Measurements from ENCODE around the gene GORASP1. TPM values are rescaled to one million over a fixed set of nuclear protein-coding genes. Genes with fewer than 3 reads are reported as not detected.
A peak's percentile ranks its signal among the peaks of the same experiment; 100 is the strongest.

The GORASP1 gene
- total RNA-seq, 2 experiments from 2014 or later, result 51.5 to 59.9 TPM

DNA sequence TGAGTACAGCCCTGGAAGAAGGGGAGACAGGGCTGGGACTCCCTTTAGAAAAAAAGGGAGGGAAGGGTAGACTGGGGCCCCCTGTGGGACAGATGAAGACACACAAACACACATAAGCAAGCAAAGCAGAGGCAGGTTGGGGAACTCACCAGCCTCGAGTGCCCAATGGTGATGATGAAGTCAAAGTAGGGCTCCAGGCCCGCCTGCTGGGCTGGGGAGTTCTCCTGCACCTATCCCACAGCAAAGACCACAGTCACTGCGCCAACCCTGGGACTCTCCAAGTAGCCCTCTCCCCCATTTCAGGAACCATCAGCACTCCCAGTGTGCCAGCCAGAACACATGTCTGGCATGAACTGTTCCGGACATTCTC, 4.1 kb downstream of the GORASP1 start:
- no peak overlapping the region for H3K27ac ChIP-seq (ENCODE audit: low read depth, low read length, poor library complexity, severe bottlenecking)
- no peak overlapping the region for H3K4me2 ChIP-seq (ENCODE audit: low read length)
- H3K4me1 ChIP-seq (ENCODE audit: insufficient read depth, low read length, poor library complexity, severe bottlenecking), result peaks cover 57% of the 10 kb centered on the region
- intact Hi-C loops (cut with micrococcal nuclease; ENCODE audit: unreplicated experiment), result no loop called here
- H3K9me2 ChIP-seq (ENCODE audit: insufficient read depth, low read length), result no peaks in the 10 kb centered on the region
- TF ChIP-seq, protein P1, sequence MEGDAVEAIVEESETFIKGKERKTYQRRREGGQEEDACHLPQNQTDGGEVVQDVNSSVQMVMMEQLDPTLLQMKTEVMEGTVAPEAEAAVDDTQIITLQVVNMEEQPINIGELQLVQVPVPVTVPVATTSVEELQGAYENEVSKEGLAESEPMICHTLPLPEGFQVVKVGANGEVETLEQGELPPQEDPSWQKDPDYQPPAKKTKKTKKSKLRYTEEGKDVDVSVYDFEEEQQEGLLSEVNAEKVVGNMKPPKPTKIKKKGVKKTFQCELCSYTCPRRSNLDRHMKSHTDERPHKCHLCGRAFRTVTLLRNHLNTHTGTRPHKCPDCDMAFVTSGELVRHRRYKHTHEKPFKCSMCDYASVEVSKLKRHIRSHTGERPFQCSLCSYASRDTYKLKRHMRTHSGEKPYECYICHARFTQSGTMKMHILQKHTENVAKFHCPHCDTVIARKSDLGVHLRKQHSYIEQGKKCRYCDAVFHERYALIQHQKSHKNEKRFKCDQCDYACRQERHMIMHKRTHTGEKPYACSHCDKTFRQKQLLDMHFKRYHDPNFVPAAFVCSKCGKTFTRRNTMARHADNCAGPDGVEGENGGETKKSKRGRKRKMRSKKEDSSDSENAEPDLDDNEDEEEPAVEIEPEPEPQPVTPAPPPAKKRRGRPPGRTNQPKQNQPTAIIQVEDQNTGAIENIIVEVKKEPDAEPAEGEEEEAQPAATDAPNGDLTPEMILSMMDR (conservative IDR thresholded peaks at IDR 0.05; ENCODE audit: low read length), result peak; percentile 63
- no peak for TF ChIP-seq EZH2phosphoT487 (IDR thresholded peaks at IDR 0.05; ENCODE audit: borderline replicate concordance, low read depth, low read length)
- peaks cover 13% of the 10 kb centered on the region; the same call in 1 of the 2 replicates for H3K79me2 ChIP-seq (ENCODE audit: insufficient read depth, low read depth, low read length)
- no peaks in the 10 kb centered on the region for H3K9me3 ChIP-seq (ENCODE audit: low read length)
- ChIA-PET CTCF (ENCODE audit: unreplicated experiment) (interaction anchor here (0.6 to 0.9 kb wide), 2 partner anchors 15 to 43 kb away, joined by 3 to 4 read pairs; no protein-coding TSS in a partner anchor), POLR2A (interaction anchor here (0.6 to 1.3 kb wide), 2 partner anchors 17 to 606 kb away, joined by 3 to 7 read pairs; no protein-coding TSS in a partner anchor)
- no TSS peak for BruUV-seq (replicated peaks)
- no peaks in the 10 kb centered on the region for H4K20me1 ChIP-seq (ENCODE audit: insufficient read depth, low read length)
- H2AFZ ChIP-seq (ENCODE audit: low read length), result no peak overlapping the region
- peaks cover 38% of the 10 kb centered on the region for H3K36me3 ChIP-seq (ENCODE audit: insufficient read depth, low read length)
- no peak overlapping the region for H3K4me3 ChIP-seq (ENCODE audit: low read depth, low read length, poor library complexity, severe bottlenecking)
- DNase-seq (ENCODE audit: low spot score), result peak; percentile 37

DNA sequence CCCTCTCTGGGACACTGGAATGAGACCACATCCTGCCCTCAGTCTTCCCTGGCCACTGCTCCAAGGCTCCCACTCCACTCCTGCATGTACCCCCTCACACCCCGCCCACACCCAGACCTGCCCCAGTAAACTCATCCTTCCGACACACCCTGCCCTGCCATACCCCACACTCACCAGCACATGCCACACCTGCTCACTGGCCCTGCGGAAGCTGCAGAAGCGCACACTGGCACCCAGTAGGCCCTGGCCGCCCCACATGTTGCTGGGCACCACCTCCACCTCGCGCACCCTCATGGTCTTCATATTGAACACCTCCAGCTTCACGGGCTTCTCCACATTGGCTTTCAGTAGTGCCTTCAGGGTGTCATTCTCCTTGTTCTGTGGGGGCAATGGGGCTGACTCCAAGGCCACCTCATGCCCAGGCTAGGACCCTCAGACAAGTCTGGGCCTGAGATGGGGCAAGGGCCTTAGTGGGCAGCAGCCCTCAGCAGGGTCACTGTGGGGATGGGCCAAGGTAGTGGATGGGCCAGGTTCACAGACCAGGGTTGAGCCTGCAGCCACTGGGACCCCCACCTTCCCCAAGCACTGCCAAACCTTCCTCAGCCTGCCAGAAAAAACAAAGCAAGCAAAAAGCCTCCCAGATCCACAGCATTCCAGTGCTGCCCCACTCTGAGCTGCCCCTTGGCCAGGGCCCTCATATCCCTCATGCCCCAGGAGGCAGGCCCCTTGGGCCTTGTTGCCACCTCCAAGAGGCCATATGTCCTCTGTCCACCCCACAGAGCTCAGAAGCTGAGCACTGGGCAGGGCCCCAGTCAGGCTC, 4.7 kb downstream of the GORASP1 start:
- CTCF ChIA-PET (ENCODE audit: unreplicated experiment), result interaction anchor here (0.6 to 0.9 kb wide), 2 partner anchors 15 to 44 kb away, joined by 3 to 4 read pairs; no protein-coding TSS in a partner anchor
- intact Hi-C loops (cut with micrococcal nuclease; ENCODE audit: unreplicated experiment), result no loop called here
- POLR2A ChIA-PET, result interaction anchor here (0.6 to 1.3 kb wide), 2 partner anchors 16 to 606 kb away, joined by 3 to 7 read pairs; no protein-coding TSS in a partner anchor
- Histone ChIP-seq H3K27ac (ENCODE audit: low read depth, low read length, poor library complexity, severe bottlenecking) (no peak overlapping the region), H4K20me1 (ENCODE audit: insufficient read depth, low read length) (no peaks in the 10 kb centered on the region), H3K9me3 (ENCODE audit: low read length) (no peaks in the 10 kb centered on the region), H2AFZ (ENCODE audit: low read length) (no peak overlapping the region), H3K79me2 (ENCODE audit: insufficient read depth, low read depth, low read length) (peaks cover 13% of the 10 kb centered on the region; the same call in 1 of the 2 replicates), H3K36me3 (ENCODE audit: insufficient read depth, low read length) (peaks cover 44% of the 10 kb centered on the region), H3K4me3 (ENCODE audit: low read depth, low read length, poor library complexity, severe bottlenecking) (no peak overlapping the region), H3K4me2 (ENCODE audit: low read length) (no peak overlapping the region), H3K9me2 (ENCODE audit: insufficient read depth, low read length) (no peaks in the 10 kb centered on the region), H3K4me1 (ENCODE audit: insufficient read depth, low read length, poor library complexity, severe bottlenecking) (peaks cover 51% of the 10 kb centered on the region)
- no peak for DNase-seq (ENCODE audit: low spot score)
- no TSS peak for BruUV-seq (replicated peaks)
- TF ChIP-seq EZH2phosphoT487 (IDR thresholded peaks at IDR 0.05; ENCODE audit: borderline replicate concordance, low read depth, low read length), result no peak
- TF ChIP-seq, protein P1 (conservative IDR thresholded peaks at IDR 0.05; ENCODE audit: low read length), result no peak

All from OCI-LY7 (cell line).